Colonic mucosa (tissue), 4 donors: ENCODE measurements around the gene TRIML2. TPM values are rescaled to one million over a fixed set of nuclear protein-coding genes. Genes with fewer than 3 reads are reported as not detected.

Source experiments
- DNase-seq: peaks from one replicate; pipeline ENCODE4 v3.0.0-alpha.2; 2020
- H3K27ac ChIP-seq: fragments of 200-600 bp; one replicate; pipeline ENCODE4 v1.8.0; 2021
- H3K27me3 ChIP-seq: fragments of 200-600 bp; one replicate; pipeline ENCODE4 v1.8.0; 2021
- H3K36me3 ChIP-seq: fragments of 200-600 bp; one replicate; pipeline ENCODE4 v1.8.0; 2021
- H3K4me1 ChIP-seq: fragments of 200-600 bp; one replicate; pipeline ENCODE4 v1.8.0; 2021; ENCODE audit warnings: mild to moderate bottlenecking
- H3K4me3 ChIP-seq: fragments of 200-600 bp; one replicate; pipeline ENCODE4 v1.8.0; 2021
- H3K9ac ChIP-seq, 2 donors: one replicate each; pipeline ENCODE4 v1.7.0; 2013; ENCODE audit warnings: control low read depth in 2 of 2, low read depth in 2 of 2, low read length in 2 of 2
- H3K9me3 ChIP-seq: fragments of 200-600 bp; one replicate; pipeline ENCODE4 v1.8.0; 2021
- intact Hi-C: fragments of 100-400 bp; cut with DNase I; formaldehyde crosslinking; loops from one replicate; pipeline ENCODE4 v1.14.1; 2022
- total RNA-seq, 2 donors: library from RNA; stranded (reverse); fragmentation: NEBNext Ultra II Directional in 1 of 2; extraction: Animal tissue kit (Norgen Biotek cat#: 25700) in 1 of 2; gene quantifications; one replicate each; pipeline ENCODE4 v1.2.1, GENCODE V29; 2021
- TF ChIP-seq, protein P1 (sequence below): fragments of 200-600 bp; IDR thresholded peaks from one replicate; pipeline ENCODE4 v1.8.0; 2022; ENCODE audit warnings: antibody characterized with exemption, mild to moderate bottlenecking
- donor health status: healthy.
- donor health status: DM: no; HTN: no; CAD: no.
- donor health status: DM: no; HTN: no; CAD: no.

The TRIML2 gene, protein sequence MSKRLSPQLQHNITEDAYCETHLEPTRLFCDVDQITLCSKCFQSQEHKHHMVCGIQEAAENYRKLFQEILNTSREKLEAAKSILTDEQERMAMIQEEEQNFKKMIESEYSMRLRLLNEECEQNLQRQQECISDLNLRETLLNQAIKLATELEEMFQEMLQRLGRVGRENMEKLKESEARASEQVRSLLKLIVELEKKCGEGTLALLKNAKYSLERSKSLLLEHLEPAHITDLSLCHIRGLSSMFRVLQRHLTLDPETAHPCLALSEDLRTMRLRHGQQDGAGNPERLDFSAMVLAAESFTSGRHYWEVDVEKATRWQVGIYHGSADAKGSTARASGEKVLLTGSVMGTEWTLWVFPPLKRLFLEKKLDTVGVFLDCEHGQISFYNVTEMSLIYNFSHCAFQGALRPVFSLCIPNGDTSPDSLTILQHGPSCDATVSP
- under 1 TPM in 1 of 2 donors, not detected in 1; 0.20 TPM for total RNA-seq

DNA sequence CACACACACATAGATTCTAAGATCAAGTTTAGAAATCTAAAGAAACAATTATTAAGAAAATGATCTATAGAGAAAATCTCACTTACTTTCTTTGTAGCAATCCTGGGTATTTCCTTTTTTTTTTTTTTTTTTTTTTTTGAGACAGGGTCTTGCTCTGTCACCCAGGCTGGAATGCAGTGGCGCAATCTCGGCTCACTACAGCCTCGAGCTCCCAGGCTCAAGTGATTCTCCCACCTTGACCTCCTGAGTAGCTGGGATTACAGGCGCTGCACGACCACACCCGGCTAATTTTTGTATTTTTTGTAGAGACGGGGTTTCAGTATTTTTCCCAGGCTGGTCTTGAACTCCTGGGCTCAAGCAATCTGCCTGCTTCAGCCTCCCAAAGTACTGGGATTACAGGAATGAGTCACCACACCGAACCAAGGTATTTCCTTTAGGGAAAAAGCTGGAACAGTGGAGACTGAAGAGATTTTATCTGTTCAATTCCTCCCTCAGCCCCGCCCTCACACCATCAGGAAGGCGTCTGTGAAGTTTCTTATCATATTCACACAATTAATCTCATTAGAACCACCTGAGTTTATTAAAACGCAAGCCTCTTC, at the start of gene TRIML2:
TSS of gene TRIML2 (minus strand) at position 447 of the 599 bp plus-strand sequence. CDS start 4,235 bp downstream, outside the sequence.
- TF ChIP-seq, protein P1, sequence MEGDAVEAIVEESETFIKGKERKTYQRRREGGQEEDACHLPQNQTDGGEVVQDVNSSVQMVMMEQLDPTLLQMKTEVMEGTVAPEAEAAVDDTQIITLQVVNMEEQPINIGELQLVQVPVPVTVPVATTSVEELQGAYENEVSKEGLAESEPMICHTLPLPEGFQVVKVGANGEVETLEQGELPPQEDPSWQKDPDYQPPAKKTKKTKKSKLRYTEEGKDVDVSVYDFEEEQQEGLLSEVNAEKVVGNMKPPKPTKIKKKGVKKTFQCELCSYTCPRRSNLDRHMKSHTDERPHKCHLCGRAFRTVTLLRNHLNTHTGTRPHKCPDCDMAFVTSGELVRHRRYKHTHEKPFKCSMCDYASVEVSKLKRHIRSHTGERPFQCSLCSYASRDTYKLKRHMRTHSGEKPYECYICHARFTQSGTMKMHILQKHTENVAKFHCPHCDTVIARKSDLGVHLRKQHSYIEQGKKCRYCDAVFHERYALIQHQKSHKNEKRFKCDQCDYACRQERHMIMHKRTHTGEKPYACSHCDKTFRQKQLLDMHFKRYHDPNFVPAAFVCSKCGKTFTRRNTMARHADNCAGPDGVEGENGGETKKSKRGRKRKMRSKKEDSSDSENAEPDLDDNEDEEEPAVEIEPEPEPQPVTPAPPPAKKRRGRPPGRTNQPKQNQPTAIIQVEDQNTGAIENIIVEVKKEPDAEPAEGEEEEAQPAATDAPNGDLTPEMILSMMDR, result no peak
- H3K9ac ChIP-seq, result no peak within 1 kb of the TSS
- intact Hi-C loops, result no loop called here

DNA sequence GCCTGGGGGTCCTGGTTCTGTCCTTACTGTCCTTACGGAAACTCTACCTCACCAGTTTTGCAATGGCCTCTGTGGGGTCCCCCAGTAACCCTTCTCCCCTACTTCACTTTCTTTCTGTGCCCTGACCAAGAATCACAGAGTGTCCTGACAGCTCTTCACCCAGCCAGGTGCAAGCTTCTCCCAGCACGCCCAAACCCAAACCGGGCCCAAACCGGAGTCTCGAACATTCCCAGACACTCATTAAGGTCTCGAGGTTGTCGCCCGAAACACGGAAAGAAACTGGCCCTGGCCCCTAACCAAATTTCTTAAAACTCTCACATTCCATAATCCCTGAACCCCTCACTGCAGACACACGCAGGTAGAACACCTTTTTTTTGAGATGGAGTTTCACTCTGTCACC, 48.9 kb upstream of the TRIML2 start:
- DNase-seq, result no peak
- Histone ChIP-seq H3K4me1 (no peaks in the 10 kb centered on the region), H3K9me3 (no peaks in the 10 kb centered on the region), H3K27ac (no peak overlapping the region), H3K9ac (no peak overlapping the region), H3K36me3 (no peaks in the 10 kb centered on the region), H3K27me3 (no peaks in the 10 kb centered on the region), H3K4me3 (no peak overlapping the region)
- TF ChIP-seq, protein P1, result no peak
- intact Hi-C loops, result no loop called here

More for the DNA sequence above, at the start of gene TRIML2:
- Histone ChIP-seq H3K4me3 (no peak within 1 kb of the TSS), H3K27me3 (no peaks in the 10 kb centered on the region), H3K27ac (no peak within 1 kb of the TSS), H3K9me3 (no peaks in the 10 kb centered on the region), H3K36me3 (no peaks in the 10 kb centered on the region), H3K4me1 (no peaks in the 10 kb centered on the region)
- DNase-seq, result no peak

DNA sequence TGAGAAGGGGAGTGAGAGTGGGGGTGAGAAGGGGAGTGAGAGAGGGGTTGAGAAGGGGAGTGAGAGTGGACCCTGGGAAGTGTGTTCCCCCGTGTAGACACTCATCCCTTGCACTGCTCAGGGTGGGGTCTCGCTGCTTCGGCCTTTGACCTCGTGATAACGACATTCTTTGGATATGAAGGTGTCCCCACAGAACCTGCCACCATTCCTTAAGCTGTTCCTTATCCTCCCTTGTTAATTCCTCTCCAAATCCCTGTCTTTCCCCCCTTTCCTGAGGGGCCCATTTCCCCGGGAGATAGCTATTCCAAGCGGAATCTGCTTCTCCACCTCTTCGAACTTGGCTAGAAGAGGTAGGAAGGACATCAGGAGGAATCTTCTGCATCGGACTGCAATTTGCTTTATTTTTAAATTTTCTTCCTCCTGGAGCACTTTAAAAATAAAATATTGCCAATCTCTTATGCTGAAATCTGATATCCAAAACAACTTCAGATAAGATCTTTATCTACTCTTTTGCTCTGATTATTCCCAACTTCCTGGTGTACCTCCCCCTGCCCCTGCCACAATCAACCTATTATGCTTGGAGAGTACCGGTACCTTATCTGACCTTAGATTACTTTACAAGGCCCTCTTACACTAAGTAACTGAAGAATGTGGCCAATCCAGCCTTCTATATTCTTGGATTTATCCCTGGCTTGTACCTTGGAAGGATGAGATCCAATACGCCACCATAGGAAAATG, 45.4 kb upstream of the TRIML2 start:
- Histone ChIP-seq H3K4me3 (no peak overlapping the region), H3K27ac (no peak overlapping the region), H3K9ac (no peak overlapping the region), H3K36me3 (no peaks in the 10 kb centered on the region), H3K4me1 (no peaks in the 10 kb centered on the region), H3K9me3 (no peaks in the 10 kb centered on the region), H3K27me3 (no peaks in the 10 kb centered on the region)
- DNase-seq, result no peak
- intact Hi-C loops, result no loop called here
- TF ChIP-seq, protein P1, result no peak

DNA sequence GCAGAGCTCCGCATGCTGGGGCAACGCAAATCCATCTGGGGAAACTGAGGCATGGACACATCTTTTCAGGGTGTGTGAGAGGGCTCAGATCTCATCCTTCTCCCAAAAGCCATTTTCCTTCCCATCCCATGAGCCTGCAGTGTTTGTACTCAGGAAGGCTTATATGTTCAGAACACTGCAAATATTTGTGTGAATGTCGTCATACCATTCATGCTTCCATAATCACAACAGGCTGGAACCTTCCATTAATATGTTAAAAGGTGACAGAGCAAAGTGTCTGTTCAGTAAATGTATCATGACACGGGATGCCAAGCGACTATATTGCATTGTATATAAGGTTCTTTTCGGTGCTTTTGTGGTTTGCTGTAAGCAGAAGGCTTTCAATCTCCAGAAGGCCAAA, 38.4 kb upstream of the TRIML2 start:
- TF ChIP-seq, protein P1, result no peak
- Histone ChIP-seq H3K27ac (no peak overlapping the region), H3K9me3 (no peaks in the 10 kb centered on the region), H3K27me3 (no peaks in the 10 kb centered on the region), H3K4me1 (no peaks in the 10 kb centered on the region), H3K4me3 (no peak overlapping the region), H3K36me3 (no peaks in the 10 kb centered on the region), H3K9ac (no peak overlapping the region)
- no peak for DNase-seq
- intact Hi-C loops, result no loop called here

DNA sequence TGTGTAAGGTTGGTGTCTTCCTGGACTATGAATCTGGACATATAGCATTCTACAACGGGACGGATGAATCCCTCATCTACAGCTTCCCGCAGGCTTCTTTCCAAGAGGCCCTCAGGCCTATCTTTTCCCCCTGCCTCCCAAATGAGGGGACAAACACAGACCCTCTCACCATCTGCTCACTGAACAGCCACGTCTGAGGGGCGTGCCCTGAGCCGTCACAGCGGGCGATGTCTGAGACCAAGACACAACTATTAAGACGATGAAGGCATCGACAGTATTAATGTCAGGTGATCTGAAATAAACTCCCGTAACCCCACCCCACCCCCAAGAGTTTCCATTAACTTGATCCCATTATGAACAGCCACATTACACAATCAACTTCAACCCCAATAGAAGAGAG, 37.8 kb upstream of the TRIML2 start:
- Histone ChIP-seq H3K9ac (no peak overlapping the region), H3K4me3 (no peak overlapping the region), H3K27me3 (no peaks in the 10 kb centered on the region), H3K9me3 (no peaks in the 10 kb centered on the region), H3K27ac (no peak overlapping the region), H3K36me3 (no peaks in the 10 kb centered on the region), H3K4me1 (no peaks in the 10 kb centered on the region)
- intact Hi-C loops, result no loop called here
- TF ChIP-seq, protein P1, result no peak
- no peak for DNase-seq
